Gastrocnemius medialis (tissue), 4 donors: ENCODE data around the gene ODAD4. TPM values are rescaled to one million over a fixed set of nuclear protein-coding genes. Genes with fewer than 3 reads are reported as not detected.

Source experiments
- ATAC-seq, 2 donors: fragments of 150-250 bp; one replicate each; pipeline ENCODE4 v1.9.1; 2016
- DNase-seq, 2 donors: peaks; one replicate each; pipeline ENCODE4 v3.0.0-alpha.2; 2019
- H3K27ac ChIP-seq, 4 donors: fragments of 200-600 bp; sonication (generic); 1 replicate in 1 of 4; 2 replicates in 3 of 4; pipeline ENCODE4 v1.5.1; 2016 to 2018; ENCODE audit warnings: mild to moderate bottlenecking in 2 of 4, moderate library complexity in 1 of 4
- H3K27me3 ChIP-seq, 3 donors: fragments of 200-600 bp; sonication (generic) in 2 of 3; 1 replicate in 1 of 3; 2 replicates in 2 of 3; pipeline versions ENCODE4 v1.5.1 to v1.6.0; 2016 to 2019; ENCODE audit warnings: mild to moderate bottlenecking in 1 of 3, moderate library complexity in 1 of 3
- H3K36me3 ChIP-seq, 2 donors: fragments of 200-600 bp; sonication (generic) in 1 of 2; one replicate each; pipeline ENCODE4 v1.5.1; 2017 to 2018
- H3K4me1 ChIP-seq, 2 donors: fragments of 200-600 bp; sonication (generic) in 1 of 2; one replicate each; pipeline ENCODE4 v1.5.1; 2016 to 2017; ENCODE audit warnings: mild to moderate bottlenecking in 2 of 2
- H3K4me3 ChIP-seq, 4 donors: fragments of 200-600 bp; sonication (generic) in 3 of 4; 1 replicate in 1 of 4; 2 replicates in 3 of 4; pipeline ENCODE4 v1.5.1; 2016 to 2019; ENCODE audit warnings: mild to moderate bottlenecking in 2 of 4
- H3K9me3 ChIP-seq, 3 donors: fragments of 200-600 bp; sonication (generic) in 2 of 3; 1 replicate in 1 of 3; 2 replicates in 2 of 3; pipeline ENCODE4 v1.5.1; 2016 to 2019
- CTCF ChIP-seq, 5 experiments: fragments of 450-650 bp in 3 of 5; fragments of 200-600 bp in 2 of 5; sonication (generic) in 2 of 5; IDR thresholded peaks in 4 of 5; conservative IDR thresholded peaks in 1 of 5; 1 replicate in 4 of 5; 2 replicates in 1 of 5; pipeline ENCODE4 v1.5.1; 2016 to 2019; ENCODE audit warnings: antibody characterized with exemption in 5 of 5, mild to moderate bottlenecking in 3 of 5, moderate library complexity in 3 of 5
- POLR2A ChIP-seq, 2 donors: fragments of 450-650 bp; IDR thresholded peaks; one replicate each; pipeline ENCODE4 v1.6.1; 2017; ENCODE audit warnings: antibody characterized with exemption in 2 of 2, mild to moderate bottlenecking in 2 of 2, moderate library complexity in 2 of 2
- in situ Hi-C, 4 donors: fragments of 200-750 bp; cut with MboI; loops; one replicate each; pipeline versions ENCODE4 v1.15.0 to v1.8.0; 2017; ENCODE audit warnings: low sequenced_read_pairs in 4 of 4
- intact Hi-C: fragments of 100-400 bp; cut with DNase I; formaldehyde crosslinking; loops from one replicate; pipeline ENCODE4 v1.15.1; 2023; ENCODE audit warnings: low total_unique reads
- total RNA-seq, 4 donors: library from RNA; depleted of rRNA; stranded (reverse); fragments of >200 nt; gene quantifications; one replicate each; pipeline versions ENCODE4 v1.1.0 to v1.2.3, GENCODE V29; 2016

ODAD4 gene
- total RNA-seq, 4 donors from 2014 or later: 0.13 to 1.3 (median 0.20) TPM; not detected in 1

DNA sequence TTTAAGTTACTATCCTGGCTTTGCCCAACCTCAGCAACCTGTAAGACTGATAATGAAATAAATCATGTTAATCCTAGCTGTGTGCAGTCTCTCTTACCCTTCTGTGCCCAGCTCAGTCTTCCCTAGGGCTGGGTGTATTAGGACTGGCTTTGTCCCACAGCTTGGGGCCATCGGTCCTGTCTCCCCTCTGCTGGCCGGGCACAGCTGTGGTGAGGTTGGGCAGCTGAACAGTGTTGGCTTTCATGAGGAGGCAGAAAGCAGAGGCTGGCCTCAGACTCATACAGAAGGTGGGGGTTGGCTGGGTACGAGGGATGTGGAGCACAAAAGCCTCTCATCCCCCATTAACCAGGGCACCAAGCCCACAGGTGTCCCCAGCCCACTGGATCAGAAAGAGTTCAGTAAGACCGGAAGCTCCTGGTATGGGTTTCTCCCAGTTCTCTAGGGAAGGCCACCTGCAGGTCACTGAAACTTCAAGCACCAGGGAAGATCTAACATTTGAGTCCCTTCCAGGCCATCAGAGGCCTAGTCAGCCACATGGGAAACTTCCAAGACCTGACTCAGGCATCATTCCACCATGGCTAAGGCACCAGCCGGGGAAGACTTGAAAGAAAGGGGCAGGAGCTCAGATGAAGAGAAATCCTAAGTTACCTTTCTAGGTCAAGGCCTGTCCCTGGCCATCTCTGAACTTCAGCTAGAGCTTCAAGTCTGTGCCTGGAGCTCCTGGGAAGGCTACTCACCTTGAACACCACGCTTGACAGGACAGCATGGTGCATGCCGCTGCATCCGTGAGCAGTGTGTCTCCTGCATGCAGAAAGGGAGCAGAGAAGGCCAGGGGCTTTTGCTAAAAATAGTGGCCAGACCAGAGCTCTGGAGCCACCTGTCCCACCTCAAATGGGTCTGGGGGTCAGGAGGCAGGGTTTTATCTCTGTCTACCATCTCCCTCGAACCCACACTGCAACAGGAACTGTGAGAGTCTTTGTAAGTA lies 45.0 kb downstream of the ODAD4 start:
- Histone ChIP-seq H3K9me3 (no peaks in the 10 kb centered on the region), H3K4me1 (peaks cover 23 to 35% of the 10 kb centered on the region in 2 donors), H3K27me3 (no peaks in the 10 kb centered on the region), H3K4me3 (no peak overlapping the region), H3K36me3 (peaks cover 4 to 66% of the 10 kb centered on the region in 2 donors), H3K27ac (peak overlapping the region; percentile 9 to 85 (median 72))
- in situ Hi-C loops (no loop called here), intact Hi-C loops (no loop called here)
- peak; percentile 10 to 31 for ATAC-seq
- TF ChIP-seq CTCF (IDR thresholded peaks at IDR 0.05 in 4 of 5, conservative IDR thresholded peaks at IDR 0.05 in 1 of 5): no peak
- TF ChIP-seq POLR2A (IDR thresholded peaks at IDR 0.05): no peak
- peak in 1 of 2 donors; percentile 37 for DNase-seq

- Histone ChIP-seq H3K4me1 (peaks cover 23 to 35% of the 10 kb centered on the region in 2 donors), H3K36me3 (peaks cover 4 to 74% of the 10 kb centered on the region in 2 donors), H3K4me3 (no peak overlapping the region), H3K27me3 (no peaks in the 10 kb centered on the region), H3K27ac (peak overlapping the region in 3 of 4 donors; percentile 9 to 85 (median 73)), H3K9me3 (no peaks in the 10 kb centered on the region)
- TF ChIP-seq CTCF (IDR thresholded peaks at IDR 0.05 in 4 of 5, conservative IDR thresholded peaks at IDR 0.05 in 1 of 5): no peak
- TF ChIP-seq POLR2A (IDR thresholded peaks at IDR 0.05): no peak
- in situ Hi-C loops: no loop called here
- no peak for ATAC-seq
- DNase-seq: no peak
- intact Hi-C loops: no loop called here
Observed at GRCh38 chr17:41976142-41976768, 45.8 kb downstream of the ODAD4 start.

DNA sequence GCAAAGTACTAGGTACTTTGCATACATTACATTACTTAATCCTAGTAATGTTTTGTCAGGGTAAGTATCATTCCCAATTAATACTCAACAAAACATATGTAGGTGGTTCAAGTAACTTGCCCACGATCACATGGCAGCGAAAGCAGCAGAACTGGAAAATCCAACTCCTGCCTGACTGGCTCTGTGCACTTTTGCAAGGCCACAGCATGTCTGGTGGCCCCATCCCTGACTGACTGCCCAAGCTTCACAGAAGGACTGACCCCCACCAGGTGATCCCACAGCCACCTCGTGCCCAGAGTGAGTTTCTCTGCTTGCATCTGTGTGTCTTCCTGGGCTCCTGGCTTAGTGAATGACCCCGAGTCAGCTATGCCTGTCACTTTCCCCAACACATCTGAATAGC lies 47.6 kb downstream of the ODAD4 start:
- peaks cover 9 to 25% of the 10 kb centered on the region in 2 donors for H3K4me1 ChIP-seq
- TF ChIP-seq CTCF (IDR thresholded peaks at IDR 0.05 in 4 of 5, conservative IDR thresholded peaks at IDR 0.05 in 1 of 5): no peak
- TF ChIP-seq POLR2A (IDR thresholded peaks at IDR 0.05): no peak
- H3K36me3 ChIP-seq: peaks cover 4 to 92% of the 10 kb centered on the region in 2 donors
- intact Hi-C loops (no loop called here), in situ Hi-C loops (no loop called here)
- ATAC-seq: no peak
- no peaks in the 10 kb centered on the region for H3K27me3 ChIP-seq
- no peak overlapping the region for H3K4me3 ChIP-seq
- DNase-seq: no peak
- H3K9me3 ChIP-seq: no peaks in the 10 kb centered on the region
- H3K27ac ChIP-seq: no peak overlapping the region

GRCh38 chr17:41982026-41982760 lies 51.8 kb downstream of the ODAD4 start:
- no peak overlapping the region for H3K4me3 ChIP-seq
- in situ Hi-C loops: no loop called here
- peaks cover 0 to 6% of the 10 kb centered on the region in 2 donors for H3K4me1 ChIP-seq
- H3K27ac ChIP-seq: peak overlapping the region in 1 of 4 donors; percentile 42
- H3K36me3 ChIP-seq: peaks cover 0 to 87% of the 10 kb centered on the region in 2 donors
- peak in 1 of 2 donors; percentile 63 for ATAC-seq
- TF ChIP-seq CTCF (IDR thresholded peaks at IDR 0.05 in 4 of 5, conservative IDR thresholded peaks at IDR 0.05 in 1 of 5) (no peak), POLR2A (IDR thresholded peaks at IDR 0.05) (no peak)
- DNase-seq: no peak
- H3K27me3 ChIP-seq: no peaks in the 10 kb centered on the region
- intact Hi-C loops: no loop called here
- H3K9me3 ChIP-seq: no peaks in the 10 kb centered on the region
